ENCODE data around the gene S100A7. TPM values are rescaled to one million over a fixed set of nuclear protein-coding genes. Genes with fewer than 3 reads are reported as not detected.
A peak's percentile ranks its signal among the peaks of the same experiment; 100 is the strongest.

S100A7 gene
- not detected in 2 replicates for total RNA-seq (2014; rRNA removed; shearing (Covaris generic); ENCODE audit: low replicate concordance)

DNA sequence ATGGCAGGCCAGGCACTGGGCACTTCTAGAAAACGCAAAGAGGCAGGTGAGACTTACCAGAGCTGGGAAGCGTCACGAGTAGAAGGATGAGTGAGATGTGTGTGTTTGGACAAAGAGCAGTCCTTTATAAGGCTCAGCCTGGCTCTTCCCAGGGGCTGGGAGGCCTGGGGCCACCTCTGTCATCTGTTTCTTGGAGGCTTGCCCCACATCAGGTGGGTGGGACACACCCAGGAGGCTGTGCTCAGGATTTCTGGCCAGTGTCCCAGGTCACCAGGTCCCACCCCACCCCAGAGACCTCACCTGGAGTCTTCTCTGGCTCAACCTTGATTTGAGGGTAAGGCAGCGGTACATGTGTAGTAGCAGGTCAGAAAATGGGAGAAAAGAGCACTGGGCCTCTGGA lies at the start of gene S100A7:
S100A7 (minus strand) TSS at position 101 of the 400 bp plus-strand sequence. CDS start 1,638 bp downstream, outside the sequence.
- H3K9me3 ChIP-seq: peaks cover 2% of the 10 kb centered on the region; the same call in 1 of the 2 replicates
- no peaks in the 10 kb centered on the region; the same call in 1 of the 2 replicates for H3K27me3 ChIP-seq
- H3K4me3 ChIP-seq: no peak within 1 kb of the TSS
- no peaks in the 10 kb centered on the region for H3K36me3 ChIP-seq
- no peak for DNase-seq

DNA sequence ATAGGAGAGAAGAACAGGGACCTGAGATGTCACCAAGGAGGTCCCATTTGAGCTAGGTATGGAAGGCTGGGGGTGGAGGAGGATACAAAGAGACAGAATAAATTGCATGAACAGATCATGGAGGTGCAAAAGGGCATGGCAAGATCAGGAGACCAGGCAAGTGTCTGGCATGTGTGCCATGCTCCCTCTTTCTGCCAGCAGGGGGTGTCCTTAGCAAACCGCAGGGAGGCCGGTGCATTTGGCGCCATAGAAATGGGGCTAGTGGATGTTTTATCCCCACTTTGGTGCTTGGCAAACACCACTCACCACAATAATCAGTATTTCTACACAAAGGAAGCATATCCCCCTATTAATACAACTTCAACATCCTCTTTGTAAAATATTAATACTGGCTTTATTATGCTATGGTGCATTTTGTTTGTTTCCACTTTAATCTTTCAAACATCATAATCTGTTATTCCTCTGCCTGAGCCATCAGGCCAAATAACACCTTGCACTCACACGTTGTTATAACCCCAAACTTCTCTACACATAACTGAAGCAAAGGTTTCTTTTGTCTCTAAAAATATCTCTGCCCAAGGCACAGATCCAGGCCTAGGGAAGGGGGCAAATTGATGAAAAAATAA lies 49.4 kb upstream of the S100A7 start:
- Histone ChIP-seq H3K36me3 (no peaks in the 10 kb centered on the region), H3K9me3 (no peaks in the 10 kb centered on the region), H3K27me3 (no peaks in the 10 kb centered on the region), H3K4me3 (no peak overlapping the region)
- no peak for DNase-seq

DNA sequence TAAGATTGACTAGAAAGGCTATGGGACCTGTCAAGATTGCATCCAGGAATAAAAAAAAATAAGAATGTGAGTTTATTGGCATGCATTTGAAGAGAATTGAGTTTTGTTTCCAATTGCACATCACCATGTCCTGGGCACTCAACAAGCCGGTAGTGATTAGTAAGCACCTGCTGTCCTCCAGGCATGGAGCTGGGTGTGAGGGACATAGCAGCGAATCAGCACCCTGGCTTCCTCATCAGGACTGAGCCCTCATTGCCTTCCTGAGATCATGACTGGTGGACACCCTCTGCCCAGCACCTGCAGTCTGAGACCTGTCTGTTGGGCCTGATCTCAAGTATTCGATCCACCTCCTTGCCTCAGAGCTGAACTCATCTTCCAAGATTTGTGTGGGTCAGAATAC lies 48.6 kb upstream of the S100A7 start:
- Histone ChIP-seq H3K9me3 (no peaks in the 10 kb centered on the region), H3K36me3 (no peaks in the 10 kb centered on the region), H3K27me3 (no peaks in the 10 kb centered on the region), H3K4me3 (no peak overlapping the region)
- DNase-seq: no peak

- Histone ChIP-seq H3K27me3 (no peaks in the 10 kb centered on the region), H3K36me3 (no peaks in the 10 kb centered on the region), H3K9me3 (no peaks in the 10 kb centered on the region), H3K4me3 (no peak overlapping the region)
- no peak for DNase-seq
These were observed 47.6 kb upstream of the S100A7 start for GRCh38 chr1:153507926-153508583.

- no peak overlapping the region for H3K4me3 ChIP-seq
- DNase-seq: peak; percentile 99
- no peaks in the 10 kb centered on the region for H3K36me3 ChIP-seq
- H3K9me3 ChIP-seq: no peaks in the 10 kb centered on the region
- no peaks in the 10 kb centered on the region for H3K27me3 ChIP-seq
These were observed 46.5 kb upstream of the S100A7 start for GRCh38 chr1:153506831-153507413.

DNA sequence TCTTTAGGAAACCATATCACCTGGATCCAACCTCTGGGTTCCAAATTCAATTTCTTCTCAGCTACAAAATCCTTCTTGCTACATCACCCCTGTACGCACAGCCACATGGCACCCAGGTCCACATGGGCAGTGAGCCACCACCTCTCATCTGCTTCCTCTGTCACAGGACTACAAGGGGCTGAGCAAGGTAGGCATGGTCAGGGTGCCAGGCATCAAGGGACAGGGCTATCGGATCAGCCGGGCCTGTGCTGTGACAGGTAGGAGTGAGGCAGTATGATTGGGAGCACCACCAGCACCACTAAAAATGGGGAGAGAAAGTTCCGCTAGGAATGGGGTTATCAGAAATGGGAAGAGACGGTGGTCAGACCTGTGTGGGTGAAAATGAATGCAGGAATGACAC lies 45.9 kb upstream of the S100A7 start:
- Histone ChIP-seq H3K9me3 (no peaks in the 10 kb centered on the region), H3K27me3 (no peaks in the 10 kb centered on the region), H3K4me3 (no peak overlapping the region), H3K36me3 (no peaks in the 10 kb centered on the region)
- no peak for DNase-seq

DNA sequence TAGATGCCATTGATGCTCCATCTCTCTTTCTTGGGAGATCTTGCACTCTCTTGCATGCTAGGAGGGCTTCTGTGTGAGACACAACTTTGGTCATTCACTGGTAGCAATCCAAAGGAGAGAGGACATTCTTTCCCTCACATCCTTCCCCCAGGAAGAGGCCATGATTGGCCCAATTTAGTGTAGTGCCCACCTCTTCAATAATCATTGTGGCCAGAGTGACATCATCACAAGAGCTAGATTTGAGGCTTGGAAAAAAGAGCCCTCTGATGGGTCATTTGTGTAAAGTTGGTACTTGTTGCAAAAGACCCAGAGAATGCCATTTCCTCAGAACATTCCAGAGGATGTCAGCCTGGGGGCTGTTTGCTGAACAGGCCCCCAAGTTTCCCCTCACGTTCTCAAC lies 45.1 kb upstream of the S100A7 start:
- H3K36me3 ChIP-seq: no peaks in the 10 kb centered on the region
- no peaks in the 10 kb centered on the region for H3K27me3 ChIP-seq
- no peak for DNase-seq
- H3K9me3 ChIP-seq: no peaks in the 10 kb centered on the region
- H3K4me3 ChIP-seq: no peak overlapping the region

GRCh38 chr1:153503766-153504165 lies 43.3 kb upstream of the S100A7 start:
- no peak overlapping the region for H3K4me3 ChIP-seq
- no peaks in the 10 kb centered on the region for H3K9me3 ChIP-seq
- H3K27me3 ChIP-seq: no peaks in the 10 kb centered on the region
- no peak for DNase-seq
- no peaks in the 10 kb centered on the region for H3K36me3 ChIP-seq

DNA sequence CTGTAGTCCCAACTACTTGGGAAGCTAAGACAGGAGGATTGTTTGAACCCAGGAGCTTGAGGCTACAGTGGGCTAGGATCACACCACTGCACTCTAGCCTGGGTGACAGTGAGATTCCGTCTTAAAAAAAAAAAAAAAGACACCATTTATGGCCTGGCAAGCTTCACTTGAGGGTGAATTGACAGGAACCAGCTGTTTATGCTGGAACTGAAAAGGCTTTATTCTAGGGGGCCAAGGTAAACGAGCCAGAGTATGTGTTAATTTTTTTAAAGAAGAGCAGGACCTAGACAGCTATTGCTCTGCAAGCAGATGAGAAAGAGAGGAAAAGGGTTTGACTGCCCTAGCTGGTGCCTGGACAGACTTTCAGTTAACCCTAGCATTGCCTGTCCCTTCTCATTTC lies 38.3 kb upstream of the S100A7 start:
- Histone ChIP-seq H3K4me3 (no peak overlapping the region), H3K27me3 (no peaks in the 10 kb centered on the region), H3K36me3 (no peaks in the 10 kb centered on the region), H3K9me3 (no peaks in the 10 kb centered on the region)
- DNase-seq: no peak

DNA sequence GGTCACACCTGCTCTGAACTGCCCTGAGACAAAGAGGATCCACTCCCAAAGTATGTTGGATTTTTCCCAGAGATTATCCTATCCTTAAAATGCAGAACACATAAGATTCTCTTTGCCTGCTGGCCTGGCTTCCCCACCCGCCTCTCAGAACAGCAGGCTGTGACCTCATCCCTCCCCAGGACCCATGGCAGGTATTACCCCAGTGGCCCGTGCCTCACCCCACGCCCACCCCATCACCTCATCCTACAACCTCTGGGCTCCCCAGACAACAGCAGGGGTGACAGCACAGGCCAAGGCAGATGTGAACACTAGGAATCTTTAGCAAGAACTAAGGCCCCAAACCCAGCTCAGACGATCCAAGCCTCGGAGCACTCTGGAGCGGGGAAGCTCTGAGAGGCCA lies 35.1 kb upstream of the S100A7 start:
- Histone ChIP-seq H3K4me3 (no peak overlapping the region), H3K36me3 (no peaks in the 10 kb centered on the region), H3K9me3 (no peaks in the 10 kb centered on the region), H3K27me3 (no peaks in the 10 kb centered on the region)
- DNase-seq: no peak

DNA sequence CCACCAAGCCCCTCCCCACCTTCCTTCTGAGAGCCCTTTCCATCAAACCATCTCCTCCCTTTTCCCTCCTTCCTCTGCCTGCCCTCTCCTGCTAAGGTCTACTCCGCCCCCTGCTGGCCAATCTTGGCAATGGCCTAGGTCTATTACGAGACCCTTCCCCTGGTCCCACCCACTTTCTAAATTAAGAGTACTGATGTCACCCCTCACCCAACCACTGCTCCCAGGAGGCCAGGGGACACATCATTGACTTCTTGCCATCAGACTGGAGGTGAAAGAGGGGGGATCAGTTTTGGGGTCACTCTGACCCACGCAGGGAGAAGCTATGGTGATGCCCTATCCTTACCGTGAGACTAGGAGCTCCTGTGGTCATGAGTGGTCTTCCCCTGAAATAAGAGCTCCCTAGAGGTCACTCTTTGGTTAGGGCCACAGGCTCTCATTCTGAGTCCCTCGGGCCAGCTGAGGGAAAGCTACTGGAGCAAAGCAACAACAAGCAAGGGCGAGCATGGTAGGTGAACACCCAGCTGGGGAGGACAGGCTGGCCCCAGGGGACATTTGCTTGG lies 34.6 kb upstream of the S100A7 start:
- Histone ChIP-seq H3K27me3 (no peaks in the 10 kb centered on the region), H3K36me3 (no peaks in the 10 kb centered on the region), H3K4me3 (no peak overlapping the region), H3K9me3 (no peaks in the 10 kb centered on the region)
- peak; percentile 72 for DNase-seq

DNA sequence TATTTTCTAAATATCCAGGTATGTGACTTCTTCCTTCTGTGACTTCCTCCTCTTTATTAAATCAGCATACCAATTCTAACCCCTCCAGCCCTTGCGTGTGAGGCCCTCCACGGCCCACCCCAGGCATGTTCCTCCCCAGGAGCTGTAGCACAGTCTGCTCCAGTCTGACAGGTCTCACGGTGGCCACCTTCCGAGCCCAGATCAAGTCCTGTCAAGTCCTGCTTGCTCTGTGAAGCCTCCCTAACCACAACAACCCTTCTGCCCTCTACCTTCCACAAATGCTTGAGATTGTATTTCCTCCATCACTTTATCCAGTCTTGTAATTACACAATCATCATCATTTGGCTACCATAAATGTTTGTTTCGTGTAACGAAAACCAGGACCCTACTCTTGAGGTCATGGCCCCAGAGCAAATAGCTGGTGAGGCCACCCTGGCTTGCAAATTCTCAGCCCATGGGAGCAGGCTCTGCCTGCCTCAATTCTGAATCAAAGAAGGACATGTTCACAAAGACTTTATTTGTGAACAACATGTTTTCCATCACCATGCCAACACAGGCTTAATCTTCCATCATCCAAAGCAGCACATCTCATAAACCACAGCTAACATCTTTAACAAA lies 33.0 kb upstream of the S100A7 start:
- no peaks in the 10 kb centered on the region for H3K36me3 ChIP-seq
- no peak overlapping the region for H3K4me3 ChIP-seq
- no peaks in the 10 kb centered on the region for H3K27me3 ChIP-seq
- DNase-seq: no peak
- no peaks in the 10 kb centered on the region for H3K9me3 ChIP-seq

- Histone ChIP-seq H3K9me3 (no peaks in the 10 kb centered on the region), H3K4me3 (no peak overlapping the region), H3K36me3 (no peaks in the 10 kb centered on the region), H3K27me3 (no peaks in the 10 kb centered on the region)
- DNase-seq: peak; percentile 94
These were observed 30.0 kb upstream of the S100A7 start for GRCh38 chr1:153490272-153491051.

- Histone ChIP-seq H3K4me3 (no peak overlapping the region), H3K9me3 (no peaks in the 10 kb centered on the region), H3K27me3 (no peaks in the 10 kb centered on the region), H3K36me3 (no peaks in the 10 kb centered on the region)
- peak; percentile 82 for DNase-seq
These were observed 28.3 kb upstream of the S100A7 start for GRCh38 chr1:153488731-153489130.

GRCh38 chr1:153487707-153488106 lies 27.3 kb upstream of the S100A7 start:
- H3K27me3 ChIP-seq: no peaks in the 10 kb centered on the region
- H3K36me3 ChIP-seq: no peaks in the 10 kb centered on the region
- DNase-seq: no peak
- no peaks in the 10 kb centered on the region for H3K9me3 ChIP-seq
- H3K4me3 ChIP-seq: no peak overlapping the region

GRCh38 chr1:153485863-153486262 lies 25.4 kb upstream of the S100A7 start:
- peak; percentile 89 for DNase-seq
- H3K9me3 ChIP-seq: no peaks in the 10 kb centered on the region
- H3K4me3 ChIP-seq: no peak overlapping the region
- H3K36me3 ChIP-seq: no peaks in the 10 kb centered on the region
- no peaks in the 10 kb centered on the region for H3K27me3 ChIP-seq

Data from MG63 (cell line).